H9 (cell line): ENCODE data around the gene VCPKMT. TPM values are rescaled to one million over a fixed set of nuclear protein-coding genes. Genes with fewer than 3 reads are reported as not detected.

Experiments used
- DNase-seq: peaks from one replicate; pipeline ENCODE4 v3.0.0-alpha.2; 2017
- H2AFZ ChIP-seq: one replicate; pipeline ENCODE4 v1.6.1; 2013; ENCODE audit warnings: mild to moderate bottlenecking, low read length, control low read depth, moderate library complexity
- H2AK5ac ChIP-seq: 2 replicates; pipeline ENCODE4 v1.6.1; 2013; ENCODE audit warnings: low read length, control low read depth, mixed read lengths; ENCODE audit not compliant: insufficient read length
- H2BK120ac ChIP-seq: one replicate; pipeline ENCODE4 v1.6.1; 2013; ENCODE audit warnings: low read depth, mild to moderate bottlenecking, low read length, control low read depth, inconsistent platforms; ENCODE audit not compliant: poor library complexity, severe bottlenecking
- H2BK12ac ChIP-seq: 2 replicates; pipeline ENCODE4 v1.6.1; 2013; ENCODE audit warnings: low read length, control low read depth, mixed read lengths, low read depth; ENCODE audit not compliant: insufficient read length
- H2BK15ac ChIP-seq: 2 replicates; pipeline ENCODE4 v1.6.1; 2013; ENCODE audit warnings: low read depth, low read length, control low read depth
- H2BK20ac ChIP-seq: one replicate; pipeline ENCODE4 v1.6.1; 2013; ENCODE audit warnings: low read depth, mild to moderate bottlenecking, low read length, control low read depth, inconsistent platforms; ENCODE audit not compliant: poor library complexity, severe bottlenecking
- H2BK5ac ChIP-seq: 2 replicates; pipeline ENCODE4 v1.6.1; 2013; ENCODE audit warnings: low read length, control low read depth, mixed read lengths; ENCODE audit not compliant: insufficient read length
- H3K14ac ChIP-seq: 2 replicates; pipeline ENCODE4 v1.6.1; 2013; ENCODE audit warnings: low read length, control low read depth; ENCODE audit not compliant: insufficient read depth
- H3K18ac ChIP-seq: 2 replicates; pipeline ENCODE4 v1.6.1; 2013; ENCODE audit warnings: low read depth, mild to moderate bottlenecking, mixed read lengths, low read length, control low read depth; ENCODE audit not compliant: insufficient read length
- H3K23ac ChIP-seq: 2 replicates; pipeline ENCODE4 v1.6.1; 2013; ENCODE audit warnings: low read length, control low read depth, mixed read lengths, low read depth; ENCODE audit not compliant: insufficient read length
- H3K23me2 ChIP-seq: 2 replicates; pipeline ENCODE4 v1.6.1; 2013; ENCODE audit warnings: low read depth, mild to moderate bottlenecking, mixed read lengths, low read length, control low read depth; ENCODE audit not compliant: insufficient read length, poor library complexity, severe bottlenecking
- H3K27ac ChIP-seq: 2 replicates; pipeline ENCODE4 v1.5.1; 2013; ENCODE audit warnings: low read length, control low read depth, mixed read lengths, low read depth; ENCODE audit not compliant: insufficient read length
- H3K27me3 ChIP-seq: 2 replicates; pipeline ENCODE4 v1.6.1; 2013; ENCODE audit warnings: low read length, control low read depth, inconsistent platforms; ENCODE audit not compliant: insufficient read depth
- H3K4ac ChIP-seq: 2 replicates; pipeline ENCODE4 v1.6.1; 2013; ENCODE audit warnings: low read depth, mild to moderate bottlenecking, control low read depth, inconsistent platforms, low read length, moderate library complexity
- H3K4me1 ChIP-seq: 2 replicates; pipeline ENCODE4 v1.6.1; 2013; ENCODE audit warnings: low read length, control low read depth, inconsistent platforms; ENCODE audit not compliant: insufficient read depth
- H3K4me2 ChIP-seq: 2 replicates; pipeline ENCODE4 v1.6.1; 2013; ENCODE audit warnings: low read length, control low read depth, mixed read lengths; ENCODE audit not compliant: insufficient read length, insufficient read depth
- H3K56ac ChIP-seq: 2 replicates; pipeline ENCODE4 v1.6.1; 2013; ENCODE audit warnings: low read depth, mild to moderate bottlenecking, mixed read lengths, low read length, control low read depth; ENCODE audit not compliant: insufficient read length
- H3K79me1 ChIP-seq: 2 replicates; pipeline ENCODE4 v1.6.1; 2013; ENCODE audit warnings: low read depth, mild to moderate bottlenecking, moderate library complexity, low read length, control low read depth, inconsistent platforms; ENCODE audit not compliant: insufficient read depth, poor library complexity, severe bottlenecking
- H3K79me2 ChIP-seq: 2 replicates; pipeline ENCODE4 v1.6.1; 2013; ENCODE audit warnings: low read length, control low read depth, inconsistent platforms; ENCODE audit not compliant: insufficient read depth
- H3K9ac ChIP-seq: 2 replicates; pipeline ENCODE4 v1.6.1; 2013; ENCODE audit warnings: low read length, control low read depth, mixed read lengths; ENCODE audit not compliant: insufficient read length; ENCODE audit errors: extremely low read depth
- H3K9me3 ChIP-seq: one replicate; pipeline ENCODE4 v1.6.1; 2013; ENCODE audit warnings: low read depth, low read length, inconsistent platforms; ENCODE audit not compliant: control insufficient read depth
- H3T11ph ChIP-seq: one replicate; pipeline ENCODE4 v1.6.1; 2013; ENCODE audit warnings: mild to moderate bottlenecking, low read length, control low read depth, inconsistent platforms
- H4K20me1 ChIP-seq: one replicate; pipeline ENCODE4 v1.6.1; 2013; ENCODE audit not compliant: control insufficient read depth, insufficient read length, insufficient read depth
- H4K5ac ChIP-seq: 2 replicates; pipeline ENCODE4 v1.6.1; 2013; ENCODE audit warnings: low read depth, mild to moderate bottlenecking, mixed read lengths, low read length, control low read depth; ENCODE audit not compliant: insufficient read length
- H4K8ac ChIP-seq: replicated peaks from 2 replicates; pipeline ENCODE4 v1.6.1; 2013; ENCODE audit warnings: low read length, control low read depth, mixed read lengths, low read depth; ENCODE audit not compliant: insufficient read length
- H4K91ac ChIP-seq: 2 replicates; pipeline ENCODE4 v1.6.1; 2013; ENCODE audit warnings: low read depth, mild to moderate bottlenecking, moderate library complexity, mixed read lengths, low read length, control low read depth; ENCODE audit not compliant: insufficient read length
- H3K27ac Mint-ChIP-seq, 3 experiments: 2 replicates in 2 of 3; 3 replicates in 1 of 3; pipeline ENCODE4 v1.8.0; 2020 to 2021; ENCODE audit warnings: mixed read lengths in 3 of 3, mild to moderate bottlenecking in 1 of 3, moderate library complexity in 1 of 3
- H3K27me3 Mint-ChIP-seq: 2 replicates; pipeline ENCODE4 v1.8.0; 2021; ENCODE audit warnings: low read depth, mild to moderate bottlenecking, moderate library complexity, mixed read lengths
- H3K36me3 Mint-ChIP-seq, 3 experiments: 2 replicates in 2 of 3; 3 replicates in 1 of 3; pipeline ENCODE4 v1.8.0; 2020 to 2021; ENCODE audit warnings: low read depth in 3 of 3, mixed read lengths in 3 of 3; ENCODE audit not compliant: insufficient read depth in 1 of 3
- H3K4me1 Mint-ChIP-seq, 2 experiments: 2 replicates each; pipeline ENCODE4 v1.8.0; 2020; ENCODE audit warnings: mixed read lengths in 2 of 2
- H3K4me3 Mint-ChIP-seq, 2 experiments: 2 replicates in 1 of 2; 3 replicates in 1 of 2; pipeline ENCODE4 v1.8.0; 2020 to 2021; ENCODE audit warnings: mild to moderate bottlenecking in 2 of 2, mixed read lengths in 2 of 2, moderate library complexity in 1 of 2
- H3K9me3 Mint-ChIP-seq, 2 experiments: 2 replicates in 1 of 2; 3 replicates in 1 of 2; pipeline ENCODE4 v1.8.0; 2020; ENCODE audit warnings: mild to moderate bottlenecking in 2 of 2, mixed read lengths in 2 of 2, moderate library complexity in 1 of 2
- CTCF ChIP-seq: fragments of 200-600 bp; sonication (generic); conservative IDR thresholded peaks from 3 replicates; pipeline ENCODE4 v1.8.0; 2021; ENCODE audit warnings: antibody characterized with exemption, mild to moderate bottlenecking
- WGBS: extraction: QIAGEN DNeasy Blood & Tissue Kit; methylation state at CpG from one replicate; pipeline ENCODE4 v1.1.7; 2013; ENCODE audit warnings: missing lambda C conversion rate, low lambda C conversion rate, mixed read lengths; ENCODE audit not compliant: insufficient read length; ENCODE audit errors: extremely low coverage; 5-methylcytosine and 5-hydroxymethylcytosine counted together
- total RNA-seq: library from RNA; stranded (reverse); gene quantifications from 2 replicates; pipeline ENCODE4 v1.2.1, GENCODE V29; 2021

VCPKMT gene
- total RNA-seq, 1 experiment from 2014 or later, result 13.7 TPM

DNA sequence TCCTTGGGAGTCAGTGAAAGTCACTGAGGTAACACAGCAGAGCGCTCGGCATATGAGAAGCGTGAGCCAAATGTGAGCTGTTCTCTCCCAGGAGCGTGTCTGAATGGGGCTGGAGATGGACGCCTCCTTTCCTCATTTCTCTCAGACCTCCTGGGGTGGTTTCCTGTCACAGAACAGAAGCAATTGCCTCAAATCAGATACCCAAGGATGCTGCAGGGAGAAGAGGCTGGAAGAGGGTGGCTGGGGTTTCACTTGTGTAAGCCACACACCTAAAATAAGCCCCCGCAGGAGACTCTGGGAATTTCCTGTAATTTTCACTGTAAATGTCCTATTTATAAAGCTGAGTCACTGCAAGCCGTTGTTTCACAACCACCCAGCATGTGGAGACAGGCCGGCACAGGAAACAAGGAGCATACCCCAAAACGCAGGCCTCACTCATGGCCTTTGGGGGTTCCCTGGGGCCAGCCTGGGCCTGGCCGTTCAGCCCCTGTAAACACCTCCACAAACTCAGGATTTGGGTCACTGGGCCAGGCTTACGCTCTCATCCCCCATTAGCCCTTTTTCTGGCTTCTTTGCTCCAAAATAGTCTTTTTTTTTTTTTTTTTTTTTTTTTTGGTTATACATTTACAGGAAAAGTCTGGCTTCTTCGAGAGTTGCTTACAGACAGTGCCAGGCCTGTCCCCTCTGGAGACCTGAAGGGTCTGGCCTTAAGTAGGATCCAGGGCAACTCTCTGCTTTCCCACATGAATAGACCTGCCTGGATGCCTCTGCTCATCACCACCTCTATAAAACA lies 55.3 kb downstream of the VCPKMT start:
- no peak overlapping the region for H3K4me2 ChIP-seq
- no peak overlapping the region for H4K8ac ChIP-seq
- no peaks in the 10 kb centered on the region for H3K79me2 ChIP-seq
- H3K14ac ChIP-seq, result 0 out of 2 replicates have a peak overlapping the region, but pooled peaks have one; percentile 59
- DNase-seq, result no peak
- no peak overlapping the region for H2BK120ac ChIP-seq
- H3K4me3 Mint-ChIP-seq, result no peak overlapping the region
- no peaks in the 10 kb centered on the region; a peak in 1 of 7 replicates for H3K36me3 Mint-ChIP-seq
- no peak overlapping the region for H3K23ac ChIP-seq
- H3K27me3 ChIP-seq, result no peaks in the 10 kb centered on the region
- no CpG with 5 or more reads among the region's 12 CpGs for WGBS
- peaks cover 30 to 34% of the 10 kb centered on the region in 2 experiments for H3K4me1 Mint-ChIP-seq
- H2AFZ ChIP-seq, result no peak overlapping the region
- H3K18ac ChIP-seq, result no peak overlapping the region
- no peaks in the 10 kb centered on the region for H3K79me1 ChIP-seq
- no peak overlapping the region for H3K56ac ChIP-seq
- no peak overlapping the region for H2AK5ac ChIP-seq
- TF ChIP-seq CTCF, result peak; percentile 39; the same call in 2 of the 3 replicates
- no peaks in the 10 kb centered on the region for H4K20me1 ChIP-seq
- no peak overlapping the region for H2BK20ac ChIP-seq
- no peak overlapping the region for H2BK15ac ChIP-seq
- no peak overlapping the region for H3K27ac ChIP-seq
- no peaks in the 10 kb centered on the region for H3K9me3 ChIP-seq
- no peak overlapping the region for H3T11ph ChIP-seq
- H3K4me1 ChIP-seq, result peaks cover 6% of the 10 kb centered on the region; the same call in 1 of the 2 replicates
- H3K27me3 Mint-ChIP-seq, result no peaks in the 10 kb centered on the region
- H3K23me2 ChIP-seq, result no peaks in the 10 kb centered on the region
- no peak overlapping the region for H2BK5ac ChIP-seq
- peak overlapping the region in 2 of 3 experiments; percentile 8 to 38; a peak in 5 of 7 replicates for H3K27ac Mint-ChIP-seq
- H2BK12ac ChIP-seq, result no peak overlapping the region
- H3K9me3 Mint-ChIP-seq, result no peaks in the 10 kb centered on the region
- no peak overlapping the region for H4K5ac ChIP-seq
- H4K91ac ChIP-seq, result no peak overlapping the region
- H3K9ac ChIP-seq, result no peak overlapping the region
- H3K4ac ChIP-seq, result no peak overlapping the region
